Activated CD4-positive, alpha-beta T cell treated with anti-CD3 and anti-CD28 coated beads, Interleukin-2, amount 50 U/mL, for 1 hour (primary cell): ENCODE results near the gene EOLA1.
"Not testable (repeated sequence)": the region's sequence is repeated elsewhere in the genome, so short reads cannot be mapped to it uniquely, and the experiment has no call there.

ENCODE experiments used
- DNase-seq: peaks from one replicate; pipeline ENCODE4 v3.0.0-alpha.2; 2020

Gene EOLA1

DNA sequence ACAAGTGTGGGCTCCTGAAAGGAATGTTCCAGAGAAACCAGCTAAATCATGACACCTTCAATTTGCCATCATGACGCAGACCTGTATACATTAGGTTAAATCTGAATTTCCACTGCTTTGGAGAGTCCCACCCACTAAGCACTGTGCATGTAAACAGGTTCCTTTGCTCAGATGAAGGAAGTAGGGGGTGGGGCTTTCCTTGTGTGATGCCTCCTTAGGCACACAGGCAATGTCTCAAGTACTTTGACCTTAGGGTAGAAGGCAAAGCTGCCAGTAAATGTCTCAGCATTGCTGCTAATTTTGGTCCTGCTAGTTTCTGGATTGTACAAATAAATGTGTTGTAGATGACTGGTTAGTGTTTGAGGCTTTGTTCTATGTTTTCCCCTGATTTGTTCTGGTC is 6.2 kb downstream of the EOLA1 start:
- not testable (repeated sequence) for DNase-seq

DNA sequence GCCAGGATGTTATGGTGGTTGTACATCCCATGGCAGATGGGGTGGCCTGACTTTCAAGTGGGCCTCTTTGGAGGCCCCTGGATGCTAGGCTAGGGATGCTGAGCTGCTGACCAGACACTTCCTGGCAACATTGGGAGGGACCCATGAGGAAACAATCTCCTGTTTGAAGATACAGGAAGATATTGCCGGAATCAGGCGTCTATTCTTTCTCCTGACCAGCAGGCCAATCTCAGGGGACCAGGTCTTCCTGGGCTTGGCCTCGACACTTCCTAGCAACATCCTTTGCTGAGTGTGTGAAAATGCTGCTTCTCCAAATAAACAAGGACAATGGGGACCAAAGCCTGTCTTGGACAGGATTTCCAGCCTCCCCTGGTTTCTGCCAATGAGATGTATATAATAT is 7.0 kb downstream of the EOLA1 start:
- not testable (repeated sequence) for DNase-seq

DNA sequence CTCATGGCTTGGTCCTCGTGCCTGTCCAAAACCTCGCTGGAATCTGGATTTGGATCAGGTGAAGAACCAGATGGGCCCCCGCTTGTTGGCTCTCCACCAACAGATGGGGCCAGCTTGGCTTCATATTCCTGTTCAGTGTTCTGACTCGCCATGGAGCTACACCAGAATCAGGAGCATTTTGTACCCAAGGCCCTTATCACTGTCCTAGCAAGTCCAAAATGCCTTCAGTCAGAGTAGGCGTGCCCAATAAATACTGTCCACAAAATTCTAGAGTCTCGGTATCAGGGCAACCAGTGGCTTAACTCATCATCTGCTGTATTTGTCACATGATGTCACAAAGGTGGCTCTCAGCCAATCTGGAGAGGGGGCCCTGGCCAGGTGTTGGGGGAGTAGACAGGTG is 8.9 kb downstream of the EOLA1 start, which contains the start of gene HSFX3:
TSS of gene HSFX3 (minus strand) at position 224 of the 400 bp plus-strand sequence. CDS start at position 152, 72 bp downstream.
- DNase-seq, result not testable (repeated sequence)

DNA sequence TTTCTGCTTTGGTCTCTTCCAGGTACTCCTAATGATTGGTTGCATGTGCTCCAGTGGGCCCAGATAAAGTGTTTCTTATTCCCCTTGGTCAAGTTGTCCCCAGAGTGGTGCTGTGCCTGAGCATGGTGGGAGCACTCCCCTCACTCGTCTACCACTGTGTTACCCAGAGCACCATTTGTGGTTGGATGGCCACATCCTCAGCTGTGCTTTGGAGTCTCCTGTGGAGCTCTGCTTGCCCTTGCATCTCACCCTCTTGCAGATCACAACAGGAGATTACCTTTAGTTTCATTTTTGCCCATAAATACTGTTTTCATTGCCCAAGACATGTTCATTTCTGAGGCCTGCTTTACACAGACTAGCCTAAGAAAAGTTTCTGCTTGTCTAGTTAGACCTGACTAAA is 9.6 kb downstream of the EOLA1 start:
- DNase-seq, result not testable (repeated sequence)

DNA sequence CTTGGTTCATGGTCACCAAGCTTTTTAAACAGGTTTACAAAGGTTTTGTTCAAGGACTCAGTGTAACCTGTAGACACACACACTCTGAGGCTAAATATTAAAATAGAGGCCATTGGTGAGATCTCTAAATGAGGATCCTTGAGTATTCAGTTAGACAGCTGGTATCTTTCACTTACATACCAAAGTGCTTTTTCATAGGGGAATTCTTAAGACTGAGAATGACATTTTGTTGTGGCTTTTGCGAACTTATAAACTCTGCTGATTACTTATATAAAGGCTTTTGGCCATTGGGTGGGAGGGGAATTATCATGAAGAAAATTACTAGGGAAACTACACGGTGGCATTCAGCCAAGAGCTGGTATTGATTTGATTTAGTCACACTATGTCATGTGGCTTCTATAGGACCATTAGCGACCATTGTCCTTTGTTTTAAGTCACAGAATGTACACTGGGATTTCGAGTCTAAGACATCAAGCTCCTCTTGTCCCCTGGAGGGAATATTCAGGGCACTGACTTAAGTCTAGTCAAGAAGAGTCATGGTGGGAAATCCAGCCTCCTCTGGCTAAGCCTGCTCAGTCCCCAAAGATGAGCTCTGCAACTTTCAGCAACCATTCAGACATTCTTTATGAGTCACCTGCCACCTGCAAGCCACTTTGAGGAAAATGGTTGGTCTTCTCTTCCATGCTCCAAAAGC is 10.6 kb downstream of the EOLA1 start:
- DNase-seq, result not testable (repeated sequence)

DNA sequence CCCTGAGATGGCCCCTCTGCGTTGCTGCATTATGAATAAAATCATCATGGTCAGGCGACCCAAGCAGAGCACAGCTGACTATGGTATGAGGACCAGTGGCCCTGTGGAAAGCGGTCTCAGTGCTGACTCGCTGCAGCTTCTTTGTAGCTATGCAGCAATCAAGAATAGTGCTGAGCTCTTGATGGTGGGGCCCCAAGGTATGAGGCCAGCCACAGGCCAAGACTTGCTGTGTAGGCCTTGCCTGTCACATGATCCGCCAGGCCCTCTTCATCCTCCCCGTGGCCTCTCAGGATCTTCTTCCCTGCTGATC is 11.1 kb downstream of the EOLA1 start:
- DNase-seq, result not testable (repeated sequence)

DNA sequence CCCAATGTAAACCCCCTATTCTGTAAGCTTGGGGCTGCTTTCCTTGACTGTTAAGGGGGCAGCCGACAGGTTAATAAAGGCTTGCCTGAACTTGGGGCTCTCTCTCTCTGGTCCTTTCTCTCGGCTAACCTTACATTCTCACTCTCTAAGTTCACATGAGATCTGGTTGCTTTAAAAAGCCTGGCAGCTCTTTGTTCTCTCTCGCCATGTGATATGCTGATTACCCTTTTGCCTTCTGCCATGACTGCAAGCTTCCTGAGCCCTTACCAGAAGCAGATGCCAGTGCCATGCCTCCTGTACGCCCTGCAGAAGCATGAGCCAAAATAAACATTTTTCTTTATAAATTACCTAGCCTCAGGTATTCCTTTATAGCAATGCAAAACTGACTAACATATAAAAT is 14.4 kb downstream of the EOLA1 start:
- DNase-seq, result not testable (repeated sequence)

DNA sequence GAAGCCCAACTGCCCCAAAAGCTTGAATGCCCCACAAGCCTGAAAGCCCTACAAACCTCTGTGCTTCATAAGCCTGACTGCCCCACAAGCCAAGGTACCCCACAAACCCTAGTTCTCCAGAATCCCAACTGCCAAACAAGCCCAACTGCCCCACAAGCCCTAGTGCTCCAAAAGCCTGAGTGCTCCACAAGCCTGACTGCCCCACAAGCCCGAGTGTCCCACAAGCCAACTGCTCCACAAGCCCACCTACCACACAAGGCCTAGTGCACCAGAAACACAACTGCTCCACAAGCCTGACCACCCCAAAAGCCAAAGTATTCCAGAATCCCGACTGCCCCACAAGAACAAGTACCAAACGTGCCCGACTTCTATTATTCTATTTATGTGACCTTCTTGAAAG is 22.5 kb downstream of the EOLA1 start:
- no peak for DNase-seq

DNA sequence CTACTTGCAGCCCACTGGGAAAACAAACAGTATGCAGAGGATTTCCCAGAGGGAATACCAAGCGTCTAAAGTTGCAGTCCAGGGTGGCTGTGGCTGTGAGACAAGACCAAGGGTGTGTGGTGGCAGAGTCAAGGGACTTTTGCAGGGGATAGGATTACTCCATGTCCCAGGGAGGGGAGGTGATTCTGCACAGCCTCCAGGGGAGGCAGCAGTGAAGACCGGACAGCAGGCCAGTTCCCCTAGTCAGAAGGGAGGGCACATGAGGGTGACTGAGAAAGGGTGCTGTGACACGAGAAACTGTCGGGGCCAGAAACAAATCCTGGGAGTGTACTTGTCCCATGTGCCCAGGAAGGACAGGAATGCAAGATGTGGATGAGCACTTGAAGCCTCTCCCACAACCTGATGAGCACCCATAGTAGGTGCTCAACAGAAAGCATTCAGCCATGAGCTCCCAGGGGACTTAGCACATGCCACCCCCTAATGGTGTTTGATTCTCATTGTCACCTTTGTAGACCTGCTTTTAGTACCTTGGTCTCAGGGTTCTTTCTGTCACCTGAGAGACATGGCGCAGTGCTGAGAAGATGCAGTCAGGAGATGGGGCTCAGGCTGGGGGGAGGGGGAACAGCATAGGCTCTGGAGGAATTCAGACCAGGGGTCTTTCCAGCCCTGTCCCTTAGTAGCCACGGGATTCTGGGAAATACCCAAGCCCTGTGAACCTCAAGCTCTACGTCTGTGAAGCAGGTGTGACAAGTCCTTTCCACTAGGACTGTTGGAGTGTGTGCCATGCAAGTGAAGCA is 27.0 kb downstream of the EOLA1 start:
- DNase-seq, result no peak

DNA sequence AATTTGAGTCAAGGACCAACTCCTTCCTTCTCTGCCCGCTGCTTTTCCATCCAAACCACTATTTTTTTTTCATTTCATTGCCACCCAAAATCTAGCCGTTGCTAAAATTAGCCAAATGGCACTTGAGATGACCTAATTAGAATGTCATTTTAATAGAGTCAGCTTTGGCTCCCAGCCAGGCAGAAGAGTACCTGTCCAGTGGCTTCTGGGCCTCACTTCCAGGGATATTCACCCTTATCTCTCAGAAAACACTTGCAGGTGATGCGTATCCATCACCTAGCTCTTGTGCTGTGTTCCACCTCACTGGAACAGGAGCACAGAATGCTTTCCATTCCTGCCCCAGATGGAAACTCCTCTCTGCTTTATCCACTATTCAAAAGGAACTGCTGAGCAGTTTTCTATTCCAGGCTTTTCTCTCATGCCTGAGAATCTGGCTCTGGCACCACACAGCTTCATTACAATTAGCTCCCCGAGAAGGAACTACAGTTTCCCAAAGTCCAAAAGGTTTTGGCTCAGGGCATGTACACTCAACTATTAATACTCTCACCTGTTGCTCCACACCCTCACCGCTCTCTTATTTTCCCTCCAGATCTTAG is 28.0 kb downstream of the EOLA1 start:
- DNase-seq, result no peak

DNA sequence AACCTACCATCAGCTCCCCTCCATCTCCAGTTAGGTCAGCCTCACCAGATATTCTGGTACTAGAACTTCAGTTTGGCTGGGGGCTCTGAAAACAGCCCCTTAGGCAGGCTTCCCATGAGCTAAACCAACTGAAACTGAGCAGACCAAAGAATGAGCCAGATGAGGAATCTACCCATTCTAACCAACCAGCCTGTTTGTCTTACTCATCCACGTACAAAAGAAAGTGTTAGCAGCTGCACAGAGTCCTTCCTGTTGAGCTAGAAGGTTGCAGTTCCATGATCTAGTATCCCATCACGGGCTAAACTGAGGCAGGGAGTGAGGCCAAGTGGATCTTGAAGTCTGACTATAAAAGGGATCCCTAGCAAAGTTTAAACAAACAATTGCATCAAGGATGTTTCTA is 29.0 kb downstream of the EOLA1 start:
- DNase-seq, result no peak

DNA sequence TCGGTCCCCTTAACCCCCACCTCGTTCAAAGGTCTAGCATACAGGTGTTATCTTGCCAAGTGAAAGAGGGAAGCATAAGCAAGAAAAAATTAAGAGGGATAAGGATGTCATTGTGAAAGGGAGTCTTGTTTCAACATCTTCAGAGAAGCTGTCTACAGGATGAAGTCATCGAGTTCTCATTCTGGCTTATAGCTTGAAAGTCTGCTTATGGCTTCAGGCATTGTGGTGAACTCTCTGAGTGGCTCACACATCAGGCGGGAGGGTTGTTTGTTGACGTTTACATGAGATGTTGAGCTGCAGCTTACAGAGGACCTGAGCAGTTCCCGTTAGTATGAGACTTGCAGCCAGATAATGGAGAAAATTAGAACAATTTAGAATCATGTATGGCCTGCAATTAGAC is 29.9 kb downstream of the EOLA1 start:
- no peak for DNase-seq

DNA sequence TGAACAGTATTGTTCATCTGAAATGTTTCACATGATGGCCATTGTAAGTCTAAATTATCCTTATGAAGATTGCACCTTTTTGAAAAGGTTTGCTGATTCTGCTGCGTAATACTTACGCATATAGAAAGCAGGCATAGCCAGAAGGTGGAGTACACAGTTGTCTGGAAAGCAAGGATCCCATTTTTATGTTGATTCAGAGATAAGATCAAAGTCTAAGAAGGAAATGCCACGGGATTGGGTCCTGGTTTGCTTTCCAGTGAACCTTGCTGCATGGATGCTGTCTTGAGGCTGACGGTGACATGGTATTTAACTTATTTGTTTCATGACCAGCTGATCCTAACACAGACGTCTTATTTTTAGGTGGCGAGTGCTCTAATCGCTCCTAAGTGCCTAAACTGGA is 31.0 kb downstream of the EOLA1 start:
- DNase-seq, result no peak

DNA sequence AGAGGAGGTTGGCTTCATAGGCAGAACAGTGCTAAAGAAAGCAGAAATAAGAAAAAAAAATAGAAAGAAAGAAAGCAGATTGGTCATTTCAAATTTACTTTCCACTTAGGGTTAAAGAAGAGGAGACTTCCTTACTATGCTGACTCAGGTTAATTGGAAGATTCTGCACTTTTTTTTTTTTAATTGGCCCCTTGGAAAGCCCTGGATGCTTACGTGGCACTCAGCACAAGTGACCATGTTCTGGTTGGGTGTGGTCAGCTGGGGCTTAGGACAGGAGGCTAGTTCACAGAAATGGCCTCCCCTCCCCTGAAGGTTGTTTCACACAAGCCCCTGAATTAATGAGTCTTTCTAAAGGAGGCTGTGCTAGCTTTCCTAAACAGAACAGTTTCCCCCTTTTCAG is 31.9 kb downstream of the EOLA1 start:
- no peak for DNase-seq

DNA sequence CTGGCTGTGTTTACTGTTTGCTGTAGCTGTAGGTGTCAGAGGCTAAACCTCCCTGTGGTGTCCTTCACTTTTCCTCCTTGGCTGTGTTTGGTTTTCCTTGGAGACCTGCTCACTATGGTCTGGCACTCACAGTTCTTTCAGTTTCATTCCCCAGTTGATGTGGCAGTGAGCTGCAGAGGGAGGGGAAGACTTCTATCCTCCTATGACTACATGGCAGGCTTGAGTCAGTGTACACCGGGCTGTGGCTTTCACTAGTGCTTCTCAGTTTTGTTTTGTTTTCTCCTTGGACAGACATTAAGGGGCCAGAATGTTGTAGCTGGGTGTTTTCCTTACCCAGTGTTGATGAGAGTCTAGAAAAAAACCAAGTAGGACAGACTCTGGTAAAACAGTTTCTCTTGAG is 32.6 kb downstream of the EOLA1 start:
- DNase-seq, result not testable (repeated sequence)

DNA sequence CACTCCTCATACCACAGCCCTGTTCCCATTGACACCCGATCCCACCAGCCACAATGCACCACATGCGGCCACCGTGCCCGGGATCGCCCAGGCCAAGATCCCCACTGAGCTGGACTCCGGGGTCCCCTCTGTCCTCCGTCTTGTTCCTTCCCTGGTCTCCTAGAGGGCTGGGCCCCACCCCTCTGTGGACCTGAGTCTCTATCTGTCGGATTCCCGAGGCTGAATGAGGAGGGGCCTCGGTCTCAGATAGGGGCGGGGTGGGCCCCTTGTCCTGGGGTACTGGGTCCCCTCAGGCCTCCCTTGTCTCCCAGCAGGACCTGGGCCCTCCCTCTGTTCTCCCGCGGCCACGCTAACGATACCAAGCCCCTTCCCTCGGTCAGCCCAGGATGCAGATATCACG is 44.8 kb downstream of the EOLA1 start:
- not testable (repeated sequence) for DNase-seq

DNA sequence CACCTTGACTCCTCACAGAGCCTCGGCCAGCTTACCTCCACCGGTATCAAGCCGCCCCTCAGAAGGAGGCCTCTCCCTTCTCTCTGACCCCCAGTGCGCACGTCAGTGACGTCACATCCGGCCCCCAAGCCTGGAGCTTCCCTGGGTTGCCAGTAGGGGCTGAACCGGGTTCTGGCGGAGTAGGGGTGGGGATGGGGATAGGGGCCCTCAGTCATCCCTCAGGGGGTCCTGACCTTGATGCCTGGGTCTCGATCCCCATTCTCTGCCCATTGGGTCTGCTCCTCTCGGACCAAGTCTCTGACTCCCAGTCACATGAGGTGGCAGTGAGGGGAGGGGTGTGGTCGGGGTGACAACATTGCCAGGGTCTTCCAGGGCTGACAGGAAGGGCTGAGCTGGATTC is 46.5 kb downstream of the EOLA1 start, which contains the start of gene MAGEA9B:
TSS of gene MAGEA9B (minus strand) at position 101 of the 400 bp plus-strand sequence. CDS start 4,280 bp downstream, outside the sequence.
- DNase-seq, result not testable (repeated sequence)

DNA sequence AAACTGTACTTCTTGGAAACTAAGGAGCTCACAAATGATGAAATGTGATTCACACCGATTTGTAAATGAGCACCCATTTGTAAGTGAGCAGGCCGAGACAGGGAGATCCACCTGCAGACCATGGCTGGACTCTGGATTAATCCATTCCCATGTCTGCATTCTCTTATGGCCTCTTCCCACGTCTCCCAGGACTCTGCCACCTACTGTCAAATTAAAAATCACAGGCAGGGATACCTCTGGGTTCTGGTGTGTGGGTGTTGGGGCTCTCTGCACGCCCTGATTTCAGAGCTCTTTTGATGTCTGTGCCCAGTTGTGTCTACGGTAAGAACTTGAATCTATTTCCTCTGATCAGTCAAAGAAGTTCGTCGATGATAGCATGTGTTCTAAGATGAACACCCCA is 50.2 kb downstream of the EOLA1 start:
- not testable (repeated sequence) for DNase-seq

DNA sequence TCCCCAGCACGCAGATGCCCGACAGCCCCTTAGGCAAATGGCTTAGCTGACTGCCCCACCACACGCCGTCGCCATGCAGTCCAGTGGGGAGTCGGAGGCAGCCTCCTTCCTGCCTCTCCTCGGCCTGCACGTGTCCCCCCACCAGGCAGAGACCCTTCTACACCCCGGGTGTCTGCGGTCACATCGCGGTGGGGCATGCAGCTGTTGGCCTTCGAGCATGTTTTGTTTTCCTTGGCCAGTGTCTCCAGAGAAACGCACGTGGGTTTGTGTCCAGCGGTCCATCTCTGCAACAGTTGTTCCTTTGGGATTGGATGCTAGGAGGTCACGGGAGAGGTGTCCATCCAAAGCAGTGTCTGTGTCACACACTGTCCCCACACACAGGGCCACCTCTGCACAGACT is 54.4 kb downstream of the EOLA1 start, which contains the start of gene HSFX2:
TSS of gene HSFX2 (minus strand) at position 101 of the 400 bp plus-strand sequence. CDS start 614 bp downstream, outside the sequence.
- DNase-seq, result not testable (repeated sequence)

DNA sequence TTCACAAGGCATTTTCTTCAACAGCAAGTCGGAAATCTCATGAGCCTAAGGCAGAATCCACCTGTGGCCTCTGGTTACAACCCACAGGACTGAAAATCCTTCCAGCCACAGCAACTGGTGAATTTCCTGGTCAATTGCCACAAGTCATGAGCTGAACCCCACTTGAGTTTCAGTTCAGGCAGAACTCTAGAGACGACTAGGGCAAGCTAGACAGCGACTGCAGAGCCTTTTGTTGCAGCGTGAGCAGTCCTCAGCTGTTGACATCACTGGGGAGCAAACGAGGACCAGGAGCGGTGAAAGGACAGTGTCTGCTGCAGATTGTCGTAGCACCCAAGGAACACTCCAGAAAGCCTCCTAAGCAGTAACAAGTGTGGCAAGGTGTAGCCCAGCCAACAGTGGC is 55.1 kb downstream of the EOLA1 start:
- DNase-seq, result not testable (repeated sequence)
